DOHH2 (cell line): ENCODE results near the gene IRX2.

Experiments
- H3F3A ChIP-seq: fragments of 200-600 bp; sonication (generic), shearing (Covaris generic); 2 replicates; pipeline ENCODE4 v1.6.0; 2016; ENCODE audit warnings: antibody characterized with exemption, mild to moderate bottlenecking; ENCODE audit not compliant: control insufficient read depth, insufficient read depth
- H3K27ac ChIP-seq: fragments of 200-600 bp; sonication (generic); 2 replicates; pipeline ENCODE4 v1.5.1; 2014; ENCODE audit warnings: low read depth, mild to moderate bottlenecking, low read length, moderate library complexity
- H3K27me3 ChIP-seq: fragments of 200-600 bp; sonication (generic); 2 replicates; pipeline ENCODE4 v1.6.1; 2014; ENCODE audit warnings: mild to moderate bottlenecking, low read length, mixed read lengths; ENCODE audit not compliant: control insufficient read depth
- H3K36me3 ChIP-seq: fragments of 200-600 bp; sonication (generic); 2 replicates; pipeline ENCODE4 v1.6.1; 2014; ENCODE audit warnings: mild to moderate bottlenecking, low read length, moderate library complexity, mixed read lengths; ENCODE audit not compliant: control insufficient read depth
- H3K4me1 ChIP-seq: fragments of 200-600 bp; sonication (generic); 2 replicates; pipeline ENCODE4 v1.6.1; 2014; ENCODE audit warnings: mild to moderate bottlenecking, low read length, mixed read lengths; ENCODE audit not compliant: control insufficient read depth
- H3K4me2 ChIP-seq: fragments of 200-600 bp; sonication (generic); 2 replicates; pipeline ENCODE4 v1.6.0; 2014; ENCODE audit warnings: mild to moderate bottlenecking, low read length, moderate library complexity
- H3K4me3 ChIP-seq: fragments of 200-600 bp; sonication (generic); 2 replicates; pipeline ENCODE4 v1.5.1; 2014; ENCODE audit warnings: mild to moderate bottlenecking, low read length, mixed read lengths
- H3K79me2 ChIP-seq: fragments of 200-600 bp; sonication (generic); 2 replicates; pipeline ENCODE4 v1.6.1; 2014; ENCODE audit warnings: mild to moderate bottlenecking, low read length, mixed read lengths; ENCODE audit not compliant: control insufficient read depth
- H3K9me2 ChIP-seq: fragments of 200-600 bp; sonication (generic); replicated peaks from 2 replicates; pipeline ENCODE4 v1.6.1; 2014; ENCODE audit warnings: mild to moderate bottlenecking, low read length, mixed read lengths; ENCODE audit not compliant: control insufficient read depth
- H3K9me3 ChIP-seq: fragments of 200-600 bp; sonication (generic); 2 replicates; pipeline ENCODE4 v1.6.1; 2014; ENCODE audit warnings: antibody characterized with exemption, low read length, mixed read lengths; ENCODE audit not compliant: control insufficient read depth, insufficient read depth
- H4K20me1 ChIP-seq: fragments of 200-600 bp; sonication (generic); 2 replicates; pipeline ENCODE4 v1.6.0; 2014; ENCODE audit warnings: low read depth, mild to moderate bottlenecking, antibody characterized with exemption, low read length, moderate library complexity; ENCODE audit not compliant: control insufficient read depth, insufficient read depth
- CTCF ChIP-seq: fragments of 200-600 bp; sonication (generic); IDR thresholded peaks from one replicate; pipeline ENCODE4 v1.5.1; 2014; ENCODE audit warnings: antibody characterized with exemption, mild to moderate bottlenecking, low read depth, low read length; ENCODE audit not compliant: poor library complexity, severe bottlenecking
- EZH2phosphoT487 ChIP-seq: fragments of 200-600 bp; sonication (generic); IDR thresholded peaks from 2 replicates; pipeline ENCODE4 v1.6.1; 2017; ENCODE audit warnings: borderline replicate concordance, mild to moderate bottlenecking, antibody characterized with exemption, low read length, moderate library complexity, mixed read lengths

IRX2 gene

DNA sequence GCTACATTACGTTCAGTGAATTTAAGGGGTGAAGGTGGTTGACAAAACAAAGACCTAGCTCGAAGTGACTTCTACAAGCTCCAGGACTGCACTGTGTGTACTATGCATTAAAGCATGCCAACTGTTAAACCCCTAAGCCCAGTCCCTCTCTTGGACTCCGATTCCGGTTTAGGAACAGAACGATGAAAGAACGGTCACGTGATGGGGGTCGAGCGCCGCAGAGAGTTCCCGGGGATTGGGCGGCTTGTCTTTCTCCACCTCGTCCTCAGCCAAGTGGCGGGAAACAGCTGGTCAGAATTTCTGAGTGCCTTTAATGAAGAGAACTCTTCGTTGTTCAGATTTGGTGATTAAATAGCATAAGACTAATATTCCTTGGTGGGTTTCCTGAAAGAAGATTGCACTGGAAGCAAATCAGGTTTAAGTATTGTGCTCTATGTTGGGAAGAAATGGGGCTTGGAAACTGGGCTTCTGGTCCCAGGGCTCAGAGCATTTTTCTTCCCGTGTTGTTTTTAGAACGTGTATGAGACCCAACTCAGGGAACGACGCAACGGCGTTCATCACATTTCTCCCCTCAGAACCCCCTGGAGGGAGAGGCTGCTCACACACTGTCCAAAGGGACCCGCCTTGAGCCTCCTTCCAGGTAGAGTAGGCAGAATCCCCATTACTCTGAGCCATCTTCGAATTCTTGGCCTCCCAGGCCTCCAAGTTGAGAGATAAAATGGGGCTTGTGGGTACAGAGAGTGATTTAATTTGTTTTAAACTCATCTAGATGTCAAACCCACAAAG is 25.3 kb downstream of the IRX2 start:
- H3K4me3 ChIP-seq = no peak overlapping the region
- no peak overlapping the region for H3K27ac ChIP-seq
- no peaks in the 10 kb centered on the region for H3K9me2 ChIP-seq
- H4K20me1 ChIP-seq = no peaks in the 10 kb centered on the region
- no peak for TF ChIP-seq CTCF
- TF ChIP-seq EZH2phosphoT487 = no peak
- H3K79me2 ChIP-seq = no peaks in the 10 kb centered on the region
- H3K4me1 ChIP-seq = no peaks in the 10 kb centered on the region
- H3K27me3 ChIP-seq = no peaks in the 10 kb centered on the region
- peaks cover 7% of the 10 kb centered on the region; the same call in 1 of the 2 replicates for H3K9me3 ChIP-seq
- no peaks in the 10 kb centered on the region for H3F3A ChIP-seq
- H3K4me2 ChIP-seq = no peak overlapping the region
- no peaks in the 10 kb centered on the region for H3K36me3 ChIP-seq

- H3K27me3 ChIP-seq = no peaks in the 10 kb centered on the region
- H3K27ac ChIP-seq = no peak overlapping the region
- TF ChIP-seq EZH2phosphoT487 (no peak), CTCF (no peak)
These were observed 26.6 kb downstream of the IRX2 start for GRCh38 chr5:2724831-2725230.

GRCh38 chr5:2724031-2724581 is 27.4 kb downstream of the IRX2 start:
- Histone ChIP-seq H3K27me3 (no peaks in the 10 kb centered on the region), H3K4me1 (no peaks in the 10 kb centered on the region), H3K36me3 (no peaks in the 10 kb centered on the region), H3K9me3 (peaks cover 7% of the 10 kb centered on the region; the same call in 1 of the 2 replicates), H3K9me2 (no peaks in the 10 kb centered on the region), H3K4me2 (no peak overlapping the region), H3F3A (no peaks in the 10 kb centered on the region), H3K27ac (no peak overlapping the region), H3K4me3 (no peak overlapping the region), H3K79me2 (no peaks in the 10 kb centered on the region), H4K20me1 (no peaks in the 10 kb centered on the region)
- TF ChIP-seq CTCF (no peak), EZH2phosphoT487 (no peak)

More at GRCh38 chr5:2724831-2725230, 26.6 kb downstream of the IRX2 start:
- peaks cover 7% of the 10 kb centered on the region; the same call in 1 of the 2 replicates for H3K9me3 ChIP-seq
- no peaks in the 10 kb centered on the region for H3F3A ChIP-seq
- no peaks in the 10 kb centered on the region for H3K9me2 ChIP-seq
- H3K79me2 ChIP-seq = no peaks in the 10 kb centered on the region
- no peaks in the 10 kb centered on the region for H4K20me1 ChIP-seq
- no peaks in the 10 kb centered on the region for H3K36me3 ChIP-seq
- no peak overlapping the region for H3K4me3 ChIP-seq
- no peaks in the 10 kb centered on the region for H3K4me1 ChIP-seq
- no peak overlapping the region for H3K4me2 ChIP-seq
